ENCODE data around the gene SEC22C.
A peak's percentile ranks its signal among the peaks of the same experiment; 100 is the strongest.

The SEC22C gene

DNA sequence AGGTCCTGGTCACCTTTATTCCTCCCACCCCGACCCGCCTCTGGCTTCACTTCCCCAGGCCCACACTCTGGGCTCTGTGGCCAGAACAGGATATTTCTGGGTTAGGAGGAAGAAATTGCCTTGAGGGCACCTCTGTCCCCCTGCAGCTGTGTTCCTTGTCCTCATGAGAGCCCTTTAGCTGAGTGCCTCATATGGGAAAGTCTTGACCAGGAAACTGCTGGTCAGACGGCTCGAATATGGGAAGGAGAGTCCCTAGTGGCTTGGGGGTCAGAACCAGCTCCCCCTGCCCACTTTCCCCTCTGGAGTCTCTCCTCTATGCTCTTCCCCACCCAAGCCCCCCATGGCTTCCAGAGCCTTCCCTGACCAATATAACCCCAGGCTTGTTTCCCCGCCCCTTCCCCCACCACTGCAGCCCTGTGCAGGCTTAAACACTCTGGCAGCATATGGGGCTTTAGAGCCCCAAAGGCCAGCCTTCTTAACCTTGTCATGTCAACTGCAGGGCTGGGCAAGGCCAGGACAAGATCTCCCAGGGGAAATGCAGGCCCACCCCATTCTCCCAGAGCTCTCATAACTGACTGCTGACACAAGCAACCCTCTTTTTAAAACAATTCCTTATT lies 36.4 kb downstream of the SEC22C start:
- TF ChIP-seq SIN3A (IDR thresholded peaks at IDR 0.05; ENCODE audit: borderline replicate concordance, insufficient read depth, low read length) (no peak), FOXP2 (optimal IDR thresholded peaks at IDR 0.05; ENCODE audit: borderline replicate concordance, extremely low read depth, extremely low read length, insufficient read depth) (no peak), TAF1 (IDR thresholded peaks at IDR 0.05; ENCODE audit: borderline replicate concordance, insufficient read depth, low read length) (no peak), POLR2AphosphoS5 (IDR thresholded peaks at IDR 0.05; ENCODE audit: low read depth, low read length) (no peak)
- TF ChIP-seq, protein P1, sequence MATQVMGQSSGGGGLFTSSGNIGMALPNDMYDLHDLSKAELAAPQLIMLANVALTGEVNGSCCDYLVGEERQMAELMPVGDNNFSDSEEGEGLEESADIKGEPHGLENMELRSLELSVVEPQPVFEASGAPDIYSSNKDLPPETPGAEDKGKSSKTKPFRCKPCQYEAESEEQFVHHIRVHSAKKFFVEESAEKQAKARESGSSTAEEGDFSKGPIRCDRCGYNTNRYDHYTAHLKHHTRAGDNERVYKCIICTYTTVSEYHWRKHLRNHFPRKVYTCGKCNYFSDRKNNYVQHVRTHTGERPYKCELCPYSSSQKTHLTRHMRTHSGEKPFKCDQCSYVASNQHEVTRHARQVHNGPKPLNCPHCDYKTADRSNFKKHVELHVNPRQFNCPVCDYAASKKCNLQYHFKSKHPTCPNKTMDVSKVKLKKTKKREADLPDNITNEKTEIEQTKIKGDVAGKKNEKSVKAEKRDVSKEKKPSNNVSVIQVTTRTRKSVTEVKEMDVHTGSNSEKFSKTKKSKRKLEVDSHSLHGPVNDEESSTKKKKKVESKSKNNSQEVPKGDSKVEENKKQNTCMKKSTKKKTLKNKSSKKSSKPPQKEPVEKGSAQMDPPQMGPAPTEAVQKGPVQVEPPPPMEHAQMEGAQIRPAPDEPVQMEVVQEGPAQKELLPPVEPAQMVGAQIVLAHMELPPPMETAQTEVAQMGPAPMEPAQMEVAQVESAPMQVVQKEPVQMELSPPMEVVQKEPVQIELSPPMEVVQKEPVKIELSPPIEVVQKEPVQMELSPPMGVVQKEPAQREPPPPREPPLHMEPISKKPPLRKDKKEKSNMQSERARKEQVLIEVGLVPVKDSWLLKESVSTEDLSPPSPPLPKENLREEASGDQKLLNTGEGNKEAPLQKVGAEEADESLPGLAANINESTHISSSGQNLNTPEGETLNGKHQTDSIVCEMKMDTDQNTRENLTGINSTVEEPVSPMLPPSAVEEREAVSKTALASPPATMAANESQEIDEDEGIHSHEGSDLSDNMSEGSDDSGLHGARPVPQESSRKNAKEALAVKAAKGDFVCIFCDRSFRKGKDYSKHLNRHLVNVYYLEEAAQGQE (IDR thresholded peaks at IDR 0.05; ENCODE audit: insufficient read depth in 1 of 2, low read depth in 2 of 2, low read length in 2 of 2) = no peak

DNA sequence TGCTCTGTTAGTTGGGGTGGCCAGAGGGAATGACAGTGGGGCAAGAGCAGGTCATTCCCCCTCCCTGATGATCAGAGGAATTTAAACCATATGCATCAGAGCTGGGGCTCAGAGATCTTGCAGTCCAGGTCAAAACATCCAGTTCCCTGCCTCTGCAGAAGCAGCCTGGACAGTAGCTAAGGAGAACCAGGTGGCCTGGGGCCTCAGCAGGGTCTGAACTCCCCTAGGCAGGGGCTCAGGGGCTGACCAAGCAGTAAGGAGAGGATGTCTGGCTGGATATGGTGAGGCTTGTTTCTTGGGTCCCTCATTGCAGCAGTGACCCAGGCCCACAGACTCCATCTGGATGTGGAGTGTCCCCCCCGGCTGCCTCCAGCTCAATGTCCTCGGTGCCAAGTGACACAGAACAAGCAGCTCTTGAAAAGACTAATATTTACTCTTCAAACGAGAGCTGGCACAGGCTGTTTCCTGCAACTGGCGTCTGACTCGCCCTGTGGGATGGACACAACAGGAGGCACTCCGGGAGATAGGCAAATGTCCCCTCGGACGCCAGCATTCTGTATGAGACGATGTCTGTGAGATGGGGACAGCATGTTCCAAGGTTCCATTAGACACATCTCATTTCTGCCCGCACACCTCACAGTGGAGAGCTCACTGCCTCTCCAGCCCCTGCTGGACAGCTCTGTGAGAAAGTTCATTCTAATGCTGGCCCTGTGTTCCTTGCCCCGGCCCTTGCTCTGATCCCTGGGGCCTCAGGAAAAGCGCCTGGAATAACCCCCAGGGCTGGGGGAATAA lies 37.1 kb downstream of the SEC22C start:
- TF ChIP-seq FOXP2 (optimal IDR thresholded peaks at IDR 0.05; ENCODE audit: borderline replicate concordance, extremely low read depth, extremely low read length, insufficient read depth) = no peak
- TF ChIP-seq, protein P1 (IDR thresholded peaks at IDR 0.05; ENCODE audit: insufficient read depth in 1 of 2, low read depth in 2 of 2, low read length in 2 of 2) = peak in 1 of 2 experiments; percentile 79; a peak in 2 of 4 replicates

DNA sequence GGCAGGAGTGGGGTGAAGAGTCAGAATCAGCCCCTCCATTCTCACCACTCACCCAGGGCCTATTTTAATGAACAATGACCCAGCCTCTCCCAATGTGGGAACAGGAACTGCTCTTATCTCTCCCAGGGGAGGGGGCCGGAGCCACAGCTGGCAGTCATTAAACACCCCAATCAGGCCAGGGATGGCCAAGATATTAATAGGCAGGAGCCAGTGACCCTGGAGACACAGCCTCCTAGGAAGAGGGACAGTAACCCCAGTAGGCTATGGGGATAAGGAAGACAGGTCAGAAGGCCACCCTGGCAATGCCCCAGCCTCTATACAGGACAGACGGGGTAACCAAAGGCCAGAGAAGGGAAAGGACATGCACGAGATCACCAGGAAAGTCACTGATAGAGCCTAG lies 40.7 kb downstream of the SEC22C start:
- no peak for TF ChIP-seq SIN3A (IDR thresholded peaks at IDR 0.05; ENCODE audit: borderline replicate concordance, insufficient read depth, low read length)
- TF ChIP-seq, protein P1 (IDR thresholded peaks at IDR 0.05; ENCODE audit: insufficient read depth in 1 of 2, low read depth in 2 of 2, low read length in 2 of 2) = no peak
- no peak for TF ChIP-seq TAF1 (IDR thresholded peaks at IDR 0.05; ENCODE audit: borderline replicate concordance, insufficient read depth, low read length)
- TF ChIP-seq FOXP2 (optimal IDR thresholded peaks at IDR 0.05; ENCODE audit: borderline replicate concordance, extremely low read depth, extremely low read length, insufficient read depth) = no peak
- no peak for TF ChIP-seq POLR2AphosphoS5 (IDR thresholded peaks at IDR 0.05; ENCODE audit: low read depth, low read length)

DNA sequence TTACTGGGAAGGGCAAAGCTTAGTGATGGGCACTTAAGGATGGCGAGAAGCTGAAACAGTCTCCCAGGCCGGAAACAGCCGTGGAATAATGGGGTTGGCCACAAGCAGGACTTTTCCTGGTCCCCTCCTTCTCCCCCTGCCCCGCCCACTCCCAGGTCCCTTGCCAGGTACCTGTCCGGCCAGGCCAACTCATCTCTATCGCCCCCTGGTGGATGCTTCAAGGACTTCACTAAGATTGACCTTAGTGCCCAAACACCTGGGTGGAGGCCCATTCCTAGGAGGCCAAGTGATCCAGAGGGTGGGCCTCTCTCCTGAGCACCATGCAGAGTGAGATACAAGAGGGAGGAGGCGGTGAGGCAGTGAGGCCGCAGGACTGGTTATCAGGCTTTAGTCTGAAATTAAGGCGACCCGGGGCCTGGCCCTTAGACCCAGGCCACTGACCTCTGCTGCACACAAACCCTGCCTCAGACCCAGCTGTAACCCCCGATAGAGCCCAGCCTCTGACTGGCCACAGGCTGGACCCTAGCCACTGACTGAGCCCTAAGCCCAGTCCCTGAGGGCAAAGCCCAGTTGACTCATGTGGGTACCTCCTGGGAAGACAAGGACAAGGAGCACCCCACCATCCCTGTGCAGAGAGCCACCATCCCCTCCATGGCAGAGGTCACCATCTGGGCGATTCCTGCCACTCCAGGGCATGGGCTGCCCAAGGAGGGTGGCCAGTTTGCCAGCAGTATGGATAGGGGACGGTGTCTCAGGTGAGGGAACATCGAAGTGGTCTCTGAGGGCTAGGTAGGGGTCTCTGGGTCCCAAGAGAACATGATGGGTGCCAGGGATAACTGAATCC lies 41.7 kb downstream of the SEC22C start:
- TF ChIP-seq, protein P1 (IDR thresholded peaks at IDR 0.05; ENCODE audit: insufficient read depth in 1 of 2, low read depth in 2 of 2, low read length in 2 of 2) = no peak
- TF ChIP-seq POLR2AphosphoS5 (IDR thresholded peaks at IDR 0.05; ENCODE audit: low read depth, low read length) (no peak), SIN3A (IDR thresholded peaks at IDR 0.05; ENCODE audit: borderline replicate concordance, insufficient read depth, low read length) (no peak), TAF1 (IDR thresholded peaks at IDR 0.05; ENCODE audit: borderline replicate concordance, insufficient read depth, low read length) (no peak), FOXP2 (optimal IDR thresholded peaks at IDR 0.05; ENCODE audit: borderline replicate concordance, extremely low read depth, extremely low read length, insufficient read depth) (no peak)
